ENCODE data around the gene RBBP9. TPM values are rescaled to one million over a fixed set of nuclear protein-coding genes. Genes with fewer than 3 reads are reported as not detected.
"Not testable (repeated sequence)": the region's sequence is repeated elsewhere in the genome, so short reads cannot be mapped to it uniquely, and the experiment has no call there.

The RBBP9 gene
- 10 to 100 TPM in 1 of 2 donors, 1 to 10 TPM in 1; 7.7 to 23.8 TPM for total RNA-seq

DNA sequence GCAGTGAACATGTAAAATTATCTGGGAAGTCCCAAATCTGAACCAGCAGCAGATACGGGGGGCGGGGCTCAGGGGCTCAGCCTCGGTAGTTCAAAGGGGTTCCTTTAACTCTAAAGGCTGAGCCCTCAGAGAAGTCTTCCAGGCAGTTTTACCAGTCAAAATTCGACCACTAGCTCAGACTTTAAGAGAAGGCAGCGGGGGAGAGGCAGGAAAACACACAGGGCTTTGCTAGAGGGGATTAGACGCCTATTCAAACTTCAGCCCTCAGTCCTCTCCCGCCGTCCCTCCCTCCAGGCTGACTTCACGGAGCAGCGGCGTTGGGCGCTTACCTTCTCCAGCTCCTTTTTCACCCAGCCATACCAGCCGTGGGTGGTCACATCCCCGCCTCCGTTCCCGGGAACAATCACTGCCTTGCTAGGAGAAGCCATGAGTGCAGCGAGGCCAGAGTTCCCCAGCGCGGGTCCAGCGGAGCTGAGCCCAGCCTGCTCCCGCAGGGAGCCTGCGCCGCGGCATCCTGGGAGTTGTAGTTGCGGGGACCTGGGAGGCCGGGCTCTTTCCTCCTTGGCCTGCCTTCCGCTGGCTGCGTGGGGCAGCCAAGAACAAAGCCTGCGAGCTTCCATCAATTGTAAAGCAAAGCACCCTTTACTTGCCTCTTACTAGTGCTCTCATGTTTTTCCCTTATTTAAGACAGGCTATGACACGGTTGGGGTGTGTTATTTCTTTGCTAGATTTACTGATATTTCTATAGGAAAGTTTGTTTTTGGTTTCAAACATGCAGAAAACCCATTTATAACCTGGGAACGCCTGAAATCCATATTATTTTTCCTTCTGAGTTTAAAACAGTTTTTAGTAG, at the start of gene RBBP9:
Gene RBBP9, minus strand, starts transcription at position 486 of the 853 bp plus-strand sequence. Its CDS starts 58 bp downstream, at position 428.
- H3K27ac Mint-ChIP-seq, result peak within 1 kb of the TSS; percentile 80 to 82
- DNase-seq (ENCODE audit: low spot score in 2 of 2), result peak; percentile 76 to 80
- H3K36me3 Mint-ChIP-seq, result peaks cover 7 to 15% of the 10 kb centered on the region in 2 donors
- peak; percentile 99 to 100 for ATAC-seq
- no peaks in the 10 kb centered on the region for H3K9me3 Mint-ChIP-seq

DNA sequence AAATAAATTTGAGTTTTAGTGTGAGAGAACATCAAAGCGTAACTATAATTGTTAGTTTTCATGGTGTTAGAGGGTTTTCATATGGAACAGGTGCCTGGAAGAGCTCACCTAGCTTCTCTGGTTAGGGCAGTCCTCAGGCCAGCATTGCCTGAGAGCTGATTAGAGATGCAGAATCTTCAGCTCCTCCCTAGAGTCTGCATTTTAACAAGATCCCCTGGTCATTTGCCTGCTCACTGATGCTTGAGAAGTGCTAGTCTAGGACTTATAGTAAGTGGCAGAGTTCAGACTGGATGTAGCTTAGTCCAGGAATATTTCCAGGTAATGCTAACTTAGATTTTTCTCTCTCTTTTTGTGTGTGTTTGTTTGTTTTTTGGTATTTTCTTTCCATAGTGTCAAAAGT, 48.5 kb upstream of the RBBP9 start:
- DNase-seq (ENCODE audit: low spot score in 2 of 2) (no peak), ATAC-seq (no peak)
- peaks cover 22% of the 10 kb centered on the region in 2 donors for H3K36me3 Mint-ChIP-seq
- no peak overlapping the region for H3K27ac Mint-ChIP-seq
- no peaks in the 10 kb centered on the region for H3K9me3 Mint-ChIP-seq

DNA sequence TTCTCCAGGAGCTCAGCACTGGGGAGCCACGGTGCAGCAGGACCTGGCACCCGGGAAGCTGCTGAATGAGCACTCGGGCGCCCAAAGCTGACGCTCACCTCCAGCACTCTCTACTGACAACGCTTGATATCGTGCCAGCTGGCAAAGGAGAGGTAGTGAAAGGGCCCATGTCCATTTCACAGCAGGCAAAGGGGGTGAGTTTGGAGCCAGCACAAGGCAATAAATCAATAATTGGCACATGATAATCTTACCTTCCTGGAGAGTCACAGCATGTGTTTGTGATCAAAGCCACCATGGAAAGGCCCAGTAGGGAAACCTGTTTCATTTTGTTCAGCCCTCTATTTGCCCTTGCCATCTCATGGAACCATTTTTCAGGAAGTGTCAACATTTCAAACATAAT, 46.9 kb upstream of the RBBP9 start:
- peaks cover 27 to 30% of the 10 kb centered on the region in 2 donors for H3K36me3 Mint-ChIP-seq
- H3K27ac Mint-ChIP-seq, result no peak overlapping the region
- ATAC-seq (no peak), DNase-seq (ENCODE audit: low spot score in 2 of 2) (no peak)
- H3K9me3 Mint-ChIP-seq, result no peaks in the 10 kb centered on the region

DNA sequence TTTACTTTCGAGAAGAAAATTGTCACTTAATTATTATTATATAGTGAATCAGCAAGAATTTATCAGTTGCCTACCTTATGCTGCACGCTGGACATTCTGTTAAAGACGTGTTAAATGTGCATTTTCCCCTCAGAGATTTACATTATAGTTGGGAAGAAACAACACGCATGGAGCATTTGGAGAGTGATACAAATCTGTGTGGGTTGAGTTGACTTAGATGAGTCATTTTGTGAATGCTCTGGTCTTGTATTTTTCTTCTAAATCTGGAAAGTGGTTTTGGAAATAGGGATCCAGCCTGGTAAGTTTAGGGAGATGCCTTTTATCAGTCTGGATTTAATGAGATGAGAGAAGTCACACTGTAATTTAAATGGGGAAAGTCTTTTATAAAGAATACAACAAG, 46.2 kb upstream of the RBBP9 start:
- DNase-seq (ENCODE audit: low spot score in 2 of 2), result no peak
- no peak for ATAC-seq

DNA sequence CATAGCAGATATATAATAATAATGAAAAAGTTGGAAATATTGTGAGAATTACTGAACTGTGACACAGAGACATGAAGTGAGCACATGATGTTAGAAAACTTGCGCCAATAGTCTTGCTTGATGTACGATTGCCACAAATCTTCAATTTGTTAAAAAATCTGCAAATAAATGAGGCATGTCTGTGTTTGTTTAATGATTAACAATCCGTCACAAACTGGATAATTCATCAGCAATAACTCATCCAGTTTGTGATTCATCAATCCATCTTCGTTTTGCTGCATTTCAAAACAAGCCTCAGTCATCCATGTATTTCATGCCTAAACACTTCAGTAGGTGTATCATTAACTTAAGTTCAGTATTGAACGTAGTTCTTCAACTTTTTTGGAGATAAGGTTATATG, 44.7 kb upstream of the RBBP9 start:
- H3K9me3 Mint-ChIP-seq, result no peaks in the 10 kb centered on the region
- no peak for DNase-seq (ENCODE audit: low spot score in 2 of 2)
- ATAC-seq, result no peak
- peak overlapping the region; percentile 14 to 75 for H3K27ac Mint-ChIP-seq
- H3K36me3 Mint-ChIP-seq, result peaks cover 30 to 31% of the 10 kb centered on the region in 2 donors

More for the DNA sequence above, 46.2 kb upstream of the RBBP9 start:
- H3K36me3 Mint-ChIP-seq, result peaks cover 27 to 30% of the 10 kb centered on the region in 2 donors
- peak overlapping the region; percentile 13 to 63 for H3K27ac Mint-ChIP-seq
- no peaks in the 10 kb centered on the region for H3K9me3 Mint-ChIP-seq

DNA sequence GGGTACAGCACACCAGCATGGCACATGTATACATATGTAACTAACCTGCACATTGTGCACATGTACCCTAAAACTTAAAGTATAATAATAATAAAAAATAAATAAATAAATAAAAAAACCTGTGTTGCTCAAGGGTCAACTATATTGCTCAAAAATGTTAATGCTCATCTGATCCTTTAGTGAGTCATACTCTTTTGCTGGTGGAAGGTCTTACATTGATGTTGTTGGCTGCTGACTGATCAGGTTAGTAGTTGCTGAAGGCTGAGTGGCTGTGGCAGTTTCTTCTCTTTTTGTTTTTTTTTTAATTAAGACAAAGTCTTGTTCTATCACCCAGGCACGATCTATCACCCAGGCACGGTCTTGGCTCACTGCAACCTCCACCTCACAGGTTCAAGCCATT, 40.6 kb upstream of the RBBP9 start:
- Mint-ChIP-seq H3K36me3 (peaks cover 13 to 40% of the 10 kb centered on the region in 2 donors), H3K27ac (no peak overlapping the region)

DNA sequence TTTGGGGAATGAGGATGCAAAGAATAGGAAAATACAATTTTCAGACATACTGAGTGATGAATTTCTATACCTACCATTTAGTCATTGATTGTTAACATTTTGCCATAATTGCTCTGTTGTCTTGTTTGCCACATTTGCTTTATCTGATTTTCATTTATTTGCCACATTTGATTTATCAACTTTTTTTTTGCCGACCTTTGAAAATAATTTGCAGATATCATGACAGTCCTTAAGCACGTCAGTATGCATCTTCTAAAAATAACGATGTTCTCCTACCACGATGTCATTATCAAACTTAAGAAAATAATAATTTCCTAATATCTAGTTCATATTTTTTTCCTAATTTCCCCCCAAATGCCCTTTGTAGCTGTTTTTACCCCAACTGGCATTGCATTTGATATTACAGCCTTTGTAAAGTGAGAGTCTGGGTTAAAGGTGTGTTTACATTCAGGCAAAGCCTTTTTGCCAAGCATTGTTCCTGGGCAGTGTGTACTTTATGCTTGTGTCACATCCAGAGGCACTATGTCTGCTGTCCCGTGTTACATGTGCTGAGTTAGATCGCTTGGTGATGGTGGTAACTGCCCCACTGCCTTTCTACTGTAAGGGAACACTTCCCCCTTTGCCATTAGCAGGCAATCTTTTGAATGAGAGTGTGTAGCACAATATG, 37.1 kb upstream of the RBBP9 start:
- H3K9me3 Mint-ChIP-seq, result no peaks in the 10 kb centered on the region
- ATAC-seq, result no peak
- no peak overlapping the region for H3K27ac Mint-ChIP-seq
- DNase-seq (ENCODE audit: low spot score in 2 of 2), result no peak
- H3K36me3 Mint-ChIP-seq, result peaks cover 16 to 38% of the 10 kb centered on the region in 2 donors

More for the DNA sequence above, 40.6 kb upstream of the RBBP9 start:
- no peak for DNase-seq (ENCODE audit: low spot score in 2 of 2)
- H3K9me3 Mint-ChIP-seq, result no peaks in the 10 kb centered on the region
- ATAC-seq, result no peak

DNA sequence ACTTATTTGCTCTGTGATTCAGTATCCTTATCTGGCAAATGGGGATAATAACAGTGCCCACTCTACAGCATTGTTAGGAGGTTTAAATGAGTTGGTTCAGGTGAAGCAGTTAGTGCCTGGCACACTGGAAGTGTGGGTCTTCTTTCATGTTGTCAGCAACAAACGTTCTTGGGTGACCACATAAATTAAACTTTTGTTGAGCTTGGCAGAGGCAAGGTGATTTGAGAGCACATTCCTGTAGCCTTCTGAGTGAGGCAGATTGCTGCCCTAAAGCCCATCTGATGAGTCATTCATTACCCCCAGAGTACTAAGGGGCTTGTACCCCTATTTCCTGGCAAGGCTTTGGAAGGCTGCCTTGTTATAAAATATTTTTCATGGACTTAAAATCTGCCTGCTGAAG, 36.5 kb upstream of the RBBP9 start:
- Mint-ChIP-seq H3K36me3 (peaks cover 22 to 44% of the 10 kb centered on the region in 2 donors), H3K27ac (no peak overlapping the region), H3K9me3 (no peaks in the 10 kb centered on the region)
- no peak for ATAC-seq
- no peak for DNase-seq (ENCODE audit: low spot score in 2 of 2)

DNA sequence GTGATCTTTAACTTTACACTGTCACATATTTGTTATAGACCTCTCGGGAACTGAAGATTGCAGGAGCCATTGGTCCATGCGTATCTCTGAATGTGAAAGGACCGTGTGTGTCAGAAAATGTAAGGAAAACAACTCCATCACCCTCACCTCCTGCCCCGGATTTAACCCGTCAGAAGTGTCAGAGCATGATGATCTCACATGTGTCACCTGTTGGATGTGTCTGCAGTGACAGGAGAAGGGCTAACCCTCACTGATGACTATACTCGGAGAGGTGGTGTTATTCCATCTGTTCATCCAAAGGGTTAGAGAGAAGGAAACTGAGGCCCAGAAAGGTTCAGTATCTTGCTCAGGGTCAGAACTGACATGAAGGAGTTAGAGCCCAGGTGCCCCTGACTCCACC, 35.6 kb upstream of the RBBP9 start:
- Mint-ChIP-seq H3K9me3 (no peaks in the 10 kb centered on the region), H3K27ac (no peak overlapping the region), H3K36me3 (peaks cover 22 to 48% of the 10 kb centered on the region in 2 donors)
- ATAC-seq, result no peak
- no peak for DNase-seq (ENCODE audit: low spot score in 2 of 2)

DNA sequence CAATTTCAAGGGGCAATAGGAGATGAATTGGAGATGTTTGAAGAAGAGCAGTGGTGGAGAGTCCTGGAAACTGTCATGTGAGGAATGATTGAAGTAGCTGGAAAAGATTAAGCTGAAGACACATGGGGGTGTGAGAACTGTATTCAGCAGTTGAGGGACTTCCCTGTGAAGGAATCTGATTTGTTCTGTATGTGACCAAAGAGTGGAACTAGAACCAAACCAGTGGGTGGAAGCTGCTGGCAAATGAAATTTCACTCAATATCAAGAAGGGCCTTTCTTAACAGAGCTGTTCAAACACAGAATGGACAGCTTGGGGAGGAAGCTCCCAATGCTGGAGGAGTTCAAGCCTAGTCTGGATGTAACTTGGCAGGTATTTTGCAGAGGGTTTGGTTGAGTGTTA, 32.0 kb upstream of the RBBP9 start:
- peak overlapping the region; percentile 36 to 72 for H3K27ac Mint-ChIP-seq

DNA sequence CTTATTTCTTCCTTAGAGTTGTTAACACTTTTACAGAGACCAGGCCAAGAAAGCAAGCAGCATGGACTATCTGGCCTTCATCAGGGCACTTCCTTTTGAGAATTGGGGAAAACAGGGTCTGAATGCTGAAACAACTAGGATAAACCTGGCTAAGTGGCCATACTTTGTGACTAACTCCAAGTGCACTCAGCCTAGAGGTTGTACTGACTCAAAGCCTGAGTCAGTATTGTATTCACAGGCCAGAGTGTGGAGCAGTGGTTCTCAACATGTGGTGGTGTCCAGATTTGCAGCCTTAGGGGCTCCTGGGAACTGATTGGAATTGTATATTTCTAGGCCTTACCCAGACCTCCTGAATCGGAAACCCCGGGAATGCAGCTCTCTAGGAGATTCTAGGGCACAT, 30.8 kb upstream of the RBBP9 start:
- DNase-seq (ENCODE audit: low spot score in 2 of 2) (no peak), ATAC-seq (no peak)
- H3K36me3 Mint-ChIP-seq, result peaks cover 27 to 42% of the 10 kb centered on the region in 2 donors
- no peak overlapping the region for H3K27ac Mint-ChIP-seq
- H3K9me3 Mint-ChIP-seq, result no peaks in the 10 kb centered on the region

More for the DNA sequence above, 32.0 kb upstream of the RBBP9 start:
- DNase-seq (ENCODE audit: low spot score in 2 of 2) (no peak), ATAC-seq (no peak)
- Mint-ChIP-seq H3K9me3 (no peaks in the 10 kb centered on the region), H3K36me3 (peaks cover 27 to 50% of the 10 kb centered on the region in 2 donors)

DNA sequence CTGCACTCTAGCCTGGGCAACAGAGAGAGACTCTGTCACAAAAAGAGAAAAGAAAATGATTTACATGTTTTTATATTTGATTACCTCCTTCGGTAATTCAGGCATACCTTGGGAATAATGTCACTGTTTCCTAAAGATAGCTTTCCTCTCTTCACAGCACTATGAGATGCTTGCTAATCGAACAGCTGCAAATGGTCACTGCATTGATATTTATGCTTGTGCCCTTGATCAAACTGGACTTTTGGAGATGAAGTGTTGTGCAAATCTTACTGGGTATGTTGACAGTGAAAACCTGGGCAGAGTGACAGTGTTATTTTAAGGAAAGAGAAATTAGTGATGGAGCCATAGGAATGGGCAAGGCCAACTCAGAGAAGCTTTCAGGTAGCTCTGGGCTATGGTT, 30.3 kb upstream of the RBBP9 start:
- DNase-seq (ENCODE audit: low spot score in 2 of 2) (no peak), ATAC-seq (no peak)
- Mint-ChIP-seq H3K9me3 (no peaks in the 10 kb centered on the region), H3K36me3 (peaks cover 22 to 42% of the 10 kb centered on the region in 2 donors), H3K27ac (peak overlapping the region in 1 of 2 donors; percentile 57)

DNA sequence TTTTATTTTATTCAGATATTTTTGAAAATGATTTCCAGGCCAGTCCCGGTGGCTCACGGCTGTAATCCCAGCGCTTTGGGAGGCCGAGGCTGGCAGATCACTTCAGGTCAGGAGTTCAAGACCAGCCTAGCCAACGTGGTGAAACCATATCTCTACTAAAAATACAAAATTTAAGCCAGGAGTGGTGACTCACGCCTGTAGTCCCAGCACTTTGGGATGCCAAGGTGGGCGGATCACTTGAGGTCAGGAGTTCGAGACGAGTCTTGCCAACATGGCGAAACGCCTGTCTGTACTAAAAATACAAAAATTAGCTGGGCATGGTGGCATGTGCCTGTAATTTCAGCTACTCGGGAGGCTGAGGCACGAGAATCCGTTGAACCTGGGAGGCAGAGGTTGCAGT, 29.7 kb upstream of the RBBP9 start:
- not testable (repeated sequence) for ATAC-seq; H3K9me3 Mint-ChIP-seq; H3K27ac Mint-ChIP-seq; DNase-seq (ENCODE audit: low spot score in 2 of 2)
- H3K36me3 Mint-ChIP-seq, result peaks cover 22 to 37% of the 10 kb centered on the region in 2 donors

DNA sequence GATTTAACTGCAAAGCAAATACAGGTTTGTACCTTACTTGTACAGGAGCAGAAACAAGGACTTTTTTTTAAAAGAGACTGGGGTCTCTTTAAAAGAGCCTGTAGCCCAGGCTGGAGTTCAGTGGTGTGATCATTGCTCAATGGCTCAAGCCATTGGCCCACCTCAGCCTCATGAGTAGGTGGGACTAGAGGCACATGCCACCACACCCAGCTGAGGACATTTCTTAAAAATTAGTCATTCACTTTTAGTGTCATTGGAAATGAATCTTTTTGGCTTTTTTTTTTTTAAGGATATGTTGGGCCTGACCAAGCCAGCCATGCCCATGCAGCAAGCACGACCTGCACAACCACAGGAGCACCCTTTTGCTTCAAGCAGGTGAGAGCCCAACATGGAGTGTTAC, 27.6 kb upstream of the RBBP9 start:
- ATAC-seq (no peak), DNase-seq (ENCODE audit: low spot score in 2 of 2) (no peak)
- Mint-ChIP-seq H3K9me3 (no peaks in the 10 kb centered on the region), H3K27ac (peak overlapping the region in 1 of 2 donors; percentile 38), H3K36me3 (peaks cover 17 to 34% of the 10 kb centered on the region in 2 donors)

DNA sequence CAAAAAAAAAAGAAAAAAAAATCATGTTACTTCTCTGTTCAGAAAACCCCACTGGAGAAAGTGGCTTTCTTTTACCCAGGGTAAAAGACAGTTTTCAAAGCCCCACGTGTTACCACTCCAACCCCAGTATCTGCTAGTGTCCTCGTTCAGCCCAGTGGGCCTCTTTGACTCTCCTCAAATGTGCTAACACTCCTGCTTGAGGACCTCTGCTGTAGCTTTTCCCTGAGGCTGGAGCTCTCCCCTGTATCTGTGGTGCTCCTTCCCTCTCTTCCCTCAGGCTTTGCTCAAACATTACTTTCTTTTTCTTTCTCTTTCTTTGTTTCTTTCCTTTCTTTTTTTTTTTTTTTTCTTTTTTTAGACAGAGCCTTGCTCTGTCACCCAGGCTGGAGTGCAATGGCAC, 26.0 kb upstream of the RBBP9 start:
- no peak for ATAC-seq
- Mint-ChIP-seq H3K36me3 (peaks cover 6 to 19% of the 10 kb centered on the region in 2 donors), H3K9me3 (no peaks in the 10 kb centered on the region), H3K27ac (peak overlapping the region in 1 of 2 donors; percentile 86)
- no peak for DNase-seq (ENCODE audit: low spot score in 2 of 2)

DNA sequence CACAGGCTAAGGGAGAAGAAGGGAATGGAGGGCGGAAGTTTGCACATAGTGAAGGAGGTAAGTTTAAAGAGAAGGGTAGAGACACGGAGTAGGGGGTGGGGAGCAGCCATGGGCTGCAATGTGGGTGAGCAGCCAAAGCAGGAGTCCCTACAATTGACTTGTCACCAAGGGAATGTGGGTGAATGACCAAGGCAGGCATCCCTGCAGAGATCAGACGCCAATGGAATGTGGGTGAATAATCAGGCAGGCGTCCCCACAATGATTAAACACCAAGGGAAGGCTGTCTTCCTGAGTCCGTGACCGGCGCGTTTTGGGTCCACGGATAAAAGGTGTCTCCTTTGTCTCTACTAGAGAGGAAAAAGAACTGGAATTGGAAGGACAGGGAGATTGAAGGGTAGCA, 25.0 kb upstream of the RBBP9 start:
- H3K27ac Mint-ChIP-seq; DNase-seq (ENCODE audit: low spot score in 2 of 2); ATAC-seq; H3K9me3 Mint-ChIP-seq: not testable (repeated sequence)
- H3K36me3 Mint-ChIP-seq, result peaks cover 6 to 19% of the 10 kb centered on the region in 2 donors

DNA sequence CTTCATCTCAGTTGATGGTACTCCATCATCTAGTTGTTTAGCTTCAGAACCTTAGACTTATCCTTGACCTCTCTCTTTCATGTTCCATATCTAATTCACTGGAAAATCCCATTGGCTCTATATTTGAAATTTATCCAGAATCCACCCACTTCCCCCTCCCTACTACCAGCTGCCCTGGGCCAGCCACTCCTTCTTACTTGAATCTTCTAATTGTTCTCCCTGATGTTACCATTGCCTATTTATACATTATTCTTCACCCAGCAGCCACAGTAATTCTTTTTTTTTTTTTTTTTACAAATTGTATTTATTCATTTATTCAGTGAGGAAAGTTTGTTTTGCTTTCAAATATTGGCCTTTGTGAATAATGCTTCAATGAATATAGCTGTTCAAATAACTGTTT, 18.9 kb upstream of the RBBP9 start:
- Mint-ChIP-seq H3K9me3 (no peaks in the 10 kb centered on the region), H3K36me3 (peaks cover 0 to 14% of the 10 kb centered on the region in 2 donors), H3K27ac (no peak overlapping the region)
- ATAC-seq (no peak), DNase-seq (ENCODE audit: low spot score in 2 of 2) (no peak)

Measured in activated naive CD4-positive, alpha-beta T cell treated with anti-CD3 and anti-CD28 coated beads, Interleukin-2, amount 50 U/mL, for 72 hours (primary cell).